ENCODE results near the gene FSD1L.

FSD1L gene

DNA sequence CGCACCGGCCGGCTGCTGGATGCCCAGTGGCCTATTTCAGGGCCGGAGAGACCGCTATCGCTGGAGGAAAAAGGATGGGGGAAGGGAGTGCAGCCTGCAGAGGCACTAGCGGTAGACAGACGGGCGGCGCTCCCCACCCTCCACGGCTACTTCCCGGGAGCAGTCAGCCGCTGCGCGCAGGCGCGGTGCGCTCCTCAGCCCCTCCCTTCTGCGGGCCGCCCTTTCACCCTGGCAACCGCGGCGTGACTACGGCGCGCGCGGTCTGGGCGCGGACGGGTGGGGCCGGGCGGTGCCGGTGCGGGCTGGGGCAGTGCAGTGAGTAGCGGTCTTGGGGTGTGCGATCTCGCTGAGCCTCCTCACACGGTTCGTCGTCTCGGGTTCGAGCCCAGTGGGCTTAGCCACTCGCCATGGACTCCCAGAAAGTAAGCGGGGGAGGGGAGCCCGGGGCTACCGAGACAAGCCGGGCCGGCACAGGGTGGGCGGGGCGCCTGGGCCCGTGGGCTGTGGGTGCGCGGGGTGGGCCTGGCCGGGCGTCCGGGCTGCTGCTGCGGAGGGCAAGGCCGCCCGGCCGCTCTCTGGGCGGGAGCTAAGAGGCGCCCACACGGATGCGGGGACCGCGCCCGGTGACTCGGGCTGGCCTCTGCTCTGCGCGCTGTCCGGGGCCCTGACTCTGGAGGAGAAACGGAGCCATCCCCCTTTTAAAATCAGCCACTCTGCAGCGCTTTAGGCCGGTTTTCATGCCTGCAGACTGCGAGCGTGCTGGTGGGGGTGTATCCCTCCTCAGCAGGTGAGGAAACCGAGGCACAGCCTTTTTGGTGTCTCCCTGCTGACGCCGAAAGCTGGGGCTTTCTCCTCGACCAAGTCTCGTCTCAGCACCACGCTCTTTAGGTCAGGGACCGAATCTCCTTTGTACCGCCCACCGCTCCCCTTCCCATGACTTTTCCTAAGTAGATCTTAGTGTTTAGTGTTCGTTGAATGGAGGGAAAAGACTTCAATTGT lies at the start of gene FSD1L:
Gene FSD1L (plus strand): TSS at position 221 of the 999 bp plus-strand sequence. CDS start 187 bp downstream, at position 408.
- Histone ChIP-seq H3K27ac (peak within 1 kb of the TSS; percentile 40), H3K4me3 (ENCODE audit: low read depth in 1 of 2, low read length in 1 of 2) (peak within 1 kb of the TSS; percentile 76 to 86), H3K27me3 (no peaks in the 10 kb centered on the region), H3K4me1 (ENCODE audit: control insufficient read depth in 1 of 2, insufficient read depth in 1 of 2, low read depth in 1 of 2, low read length in 1 of 2) (peaks cover 11 to 12% of the 10 kb centered on the region in 2 experiments), H3K9me3 (no peaks in the 10 kb centered on the region), H3K36me3 (no peaks in the 10 kb centered on the region)
- TF ChIP-seq, protein P1, sequence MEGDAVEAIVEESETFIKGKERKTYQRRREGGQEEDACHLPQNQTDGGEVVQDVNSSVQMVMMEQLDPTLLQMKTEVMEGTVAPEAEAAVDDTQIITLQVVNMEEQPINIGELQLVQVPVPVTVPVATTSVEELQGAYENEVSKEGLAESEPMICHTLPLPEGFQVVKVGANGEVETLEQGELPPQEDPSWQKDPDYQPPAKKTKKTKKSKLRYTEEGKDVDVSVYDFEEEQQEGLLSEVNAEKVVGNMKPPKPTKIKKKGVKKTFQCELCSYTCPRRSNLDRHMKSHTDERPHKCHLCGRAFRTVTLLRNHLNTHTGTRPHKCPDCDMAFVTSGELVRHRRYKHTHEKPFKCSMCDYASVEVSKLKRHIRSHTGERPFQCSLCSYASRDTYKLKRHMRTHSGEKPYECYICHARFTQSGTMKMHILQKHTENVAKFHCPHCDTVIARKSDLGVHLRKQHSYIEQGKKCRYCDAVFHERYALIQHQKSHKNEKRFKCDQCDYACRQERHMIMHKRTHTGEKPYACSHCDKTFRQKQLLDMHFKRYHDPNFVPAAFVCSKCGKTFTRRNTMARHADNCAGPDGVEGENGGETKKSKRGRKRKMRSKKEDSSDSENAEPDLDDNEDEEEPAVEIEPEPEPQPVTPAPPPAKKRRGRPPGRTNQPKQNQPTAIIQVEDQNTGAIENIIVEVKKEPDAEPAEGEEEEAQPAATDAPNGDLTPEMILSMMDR (IDR thresholded peaks at IDR 0.05), result no peak

DNA sequence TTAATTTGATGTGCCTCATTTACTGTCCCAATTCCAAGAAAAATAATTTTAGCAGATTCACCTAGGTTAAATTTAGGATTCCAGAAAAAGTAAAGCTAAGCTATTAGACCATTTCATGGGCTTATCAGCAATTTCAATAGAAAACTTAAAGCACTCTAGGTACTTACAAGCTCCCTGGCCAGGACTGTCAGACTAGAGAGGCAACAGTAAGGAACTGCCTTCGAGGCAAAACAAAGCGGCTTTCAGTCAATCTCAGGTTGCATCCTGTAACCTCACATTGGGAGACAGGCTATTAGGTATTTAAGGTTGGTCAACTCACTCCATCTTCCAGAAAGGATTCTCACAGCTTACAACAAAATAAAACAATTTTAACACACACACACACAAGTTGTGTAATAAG lies 48.7 kb upstream of the FSD1L start:
- TF ChIP-seq, protein P1 (IDR thresholded peaks at IDR 0.05), result no peak
- Histone ChIP-seq H3K4me3 (ENCODE audit: low read depth in 1 of 2, low read length in 1 of 2) (no peak overlapping the region), H3K9me3 (no peaks in the 10 kb centered on the region), H3K36me3 (no peaks in the 10 kb centered on the region), H3K4me1 (ENCODE audit: control insufficient read depth in 1 of 2, insufficient read depth in 1 of 2, low read depth in 1 of 2, low read length in 1 of 2) (peaks cover 0 to 3% of the 10 kb centered on the region in 2 experiments), H3K27me3 (no peaks in the 10 kb centered on the region), H3K27ac (no peak overlapping the region)

DNA sequence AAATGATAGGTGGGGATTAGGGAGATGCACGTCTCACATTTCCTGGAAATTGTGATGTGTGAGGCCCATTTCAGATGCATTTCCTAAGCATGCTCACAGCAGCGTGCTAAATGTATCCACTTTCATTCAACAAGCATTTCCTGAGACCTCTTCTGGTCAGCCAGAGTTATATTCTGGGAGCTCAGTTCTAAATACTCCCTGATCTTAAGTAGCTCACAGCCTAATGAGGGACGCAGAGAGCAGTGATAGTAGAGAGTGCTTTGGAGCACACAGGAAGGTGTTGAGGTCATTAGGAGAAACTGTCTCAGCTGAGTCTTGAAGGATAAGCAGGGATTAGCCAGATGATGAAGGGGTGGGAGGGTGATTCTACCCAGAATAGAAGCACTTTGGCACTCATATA lies 46.2 kb upstream of the FSD1L start:
- H3K36me3 ChIP-seq, result no peaks in the 10 kb centered on the region
- TF ChIP-seq, protein P1 (IDR thresholded peaks at IDR 0.05), result no peak
- H3K4me1 ChIP-seq (ENCODE audit: control insufficient read depth in 1 of 2, insufficient read depth in 1 of 2, low read depth in 1 of 2, low read length in 1 of 2), result peaks cover 6 to 9% of the 10 kb centered on the region in 2 experiments
- H3K27me3 ChIP-seq, result no peaks in the 10 kb centered on the region
- no peaks in the 10 kb centered on the region for H3K9me3 ChIP-seq
- H3K27ac ChIP-seq, result no peak overlapping the region
- H3K4me3 ChIP-seq (ENCODE audit: low read depth in 1 of 2, low read length in 1 of 2), result no peak overlapping the region

GRCh38 chr9:105403552-105404248 lies 44.1 kb upstream of the FSD1L start:
- no peak overlapping the region for H3K27ac ChIP-seq
- H3K27me3 ChIP-seq, result no peaks in the 10 kb centered on the region
- peaks cover 6 to 9% of the 10 kb centered on the region in 2 experiments for H3K4me1 ChIP-seq (ENCODE audit: control insufficient read depth in 1 of 2, insufficient read depth in 1 of 2, low read depth in 1 of 2, low read length in 1 of 2)
- H3K9me3 ChIP-seq, result no peaks in the 10 kb centered on the region
- no peaks in the 10 kb centered on the region for H3K36me3 ChIP-seq
- no peak overlapping the region for H3K4me3 ChIP-seq (ENCODE audit: low read depth in 1 of 2, low read length in 1 of 2)
- TF ChIP-seq, protein P1 (IDR thresholded peaks at IDR 0.05), result no peak

- no peak overlapping the region for H3K4me3 ChIP-seq (ENCODE audit: low read depth in 1 of 2, low read length in 1 of 2)
These were observed 42.2 kb upstream of the FSD1L start for GRCh38 chr9:105405514-105406131.

More at GRCh38 chr9:105405514-105406131, 42.2 kb upstream of the FSD1L start:
- Histone ChIP-seq H3K9me3 (no peaks in the 10 kb centered on the region), H3K27ac (no peak overlapping the region), H3K27me3 (no peaks in the 10 kb centered on the region), H3K4me1 (ENCODE audit: control insufficient read depth in 1 of 2, insufficient read depth in 1 of 2, low read depth in 1 of 2, low read length in 1 of 2) (peaks cover 6 to 9% of the 10 kb centered on the region in 2 experiments), H3K36me3 (no peaks in the 10 kb centered on the region)
- TF ChIP-seq, protein P1 (IDR thresholded peaks at IDR 0.05), result no peak

Data from neutrophil (primary cell).